COLO668 (cell line): Measurements from ENCODE around the gene STX10.
"Not testable (repeated sequence)": the region's sequence is repeated elsewhere in the genome, so short reads cannot be mapped to it uniquely, and the experiment has no call there.

Experiments used
- DNase-seq: peaks from one replicate; lab custom pipeline; 2025; ENCODE audit not compliant: unreplicated experiment; lab: John Stamatoyannopoulos, UW

STX10 gene

GRCh38 chr19:13150187-13150930 is at the start of gene STX10, which contains the start of gene IER2:
TSS of gene STX10 (minus strand) at chr19:13150375. CDS start at chr19:13150173, 202 bp downstream.
TSS of gene IER2 (plus strand) at chr19:13150411. CDS start at chr19:13153187, 2,776 bp downstream.
- DNase-seq = peak; percentile 92

- DNase-seq = no peak
Observed at GRCh38 chr19:13198634-13199033, 48.5 kb upstream of the STX10 start.

GRCh38 chr19:13195678-13196077 is 45.5 kb upstream of the STX10 start:
- peak; percentile 85 for DNase-seq

- DNase-seq = no peak
Observed at GRCh38 chr19:13190781-13191540, 40.8 kb upstream of the STX10 start.

GRCh38 chr19:13189600-13189999 is 39.4 kb upstream of the STX10 start:
- no peak for DNase-seq

- DNase-seq = no peak
Observed at GRCh38 chr19:13187419-13187818, 37.2 kb upstream of the STX10 start.

GRCh38 chr19:13186688-13187087 is 36.5 kb upstream of the STX10 start:
- not testable (repeated sequence) for DNase-seq

GRCh38 chr19:13185763-13186657 is 35.8 kb upstream of the STX10 start:
- DNase-seq = not testable (repeated sequence)

- DNase-seq = not testable (repeated sequence)
Observed at GRCh38 chr19:13184926-13185325, 34.8 kb upstream of the STX10 start.

GRCh38 chr19:13181747-13182388 is 31.7 kb upstream of the STX10 start:
- DNase-seq = no peak

- DNase-seq = not testable (repeated sequence)
Observed at GRCh38 chr19:13178291-13178690, 28.1 kb upstream of the STX10 start.

GRCh38 chr19:13177584-13177983 is 27.4 kb upstream of the STX10 start:
- not testable (repeated sequence) for DNase-seq

- no peak for DNase-seq
Observed at GRCh38 chr19:13176345-13176744, 26.2 kb upstream of the STX10 start.

GRCh38 chr19:13173139-13173737 is 23.1 kb upstream of the STX10 start:
- no peak for DNase-seq

- DNase-seq = peak; percentile 67
Observed at GRCh38 chr19:13172346-13173138, 22.4 kb upstream of the STX10 start.

- DNase-seq = no peak
Observed at GRCh38 chr19:13171146-13171545, 21.0 kb upstream of the STX10 start.

GRCh38 chr19:13169769-13170168 is 19.6 kb upstream of the STX10 start:
- no peak for DNase-seq

GRCh38 chr19:13166151-13166550 is 16.0 kb upstream of the STX10 start:
- not testable (repeated sequence) for DNase-seq
